ENCODE measurements around the gene GABBR2.

Gene GABBR2

DNA sequence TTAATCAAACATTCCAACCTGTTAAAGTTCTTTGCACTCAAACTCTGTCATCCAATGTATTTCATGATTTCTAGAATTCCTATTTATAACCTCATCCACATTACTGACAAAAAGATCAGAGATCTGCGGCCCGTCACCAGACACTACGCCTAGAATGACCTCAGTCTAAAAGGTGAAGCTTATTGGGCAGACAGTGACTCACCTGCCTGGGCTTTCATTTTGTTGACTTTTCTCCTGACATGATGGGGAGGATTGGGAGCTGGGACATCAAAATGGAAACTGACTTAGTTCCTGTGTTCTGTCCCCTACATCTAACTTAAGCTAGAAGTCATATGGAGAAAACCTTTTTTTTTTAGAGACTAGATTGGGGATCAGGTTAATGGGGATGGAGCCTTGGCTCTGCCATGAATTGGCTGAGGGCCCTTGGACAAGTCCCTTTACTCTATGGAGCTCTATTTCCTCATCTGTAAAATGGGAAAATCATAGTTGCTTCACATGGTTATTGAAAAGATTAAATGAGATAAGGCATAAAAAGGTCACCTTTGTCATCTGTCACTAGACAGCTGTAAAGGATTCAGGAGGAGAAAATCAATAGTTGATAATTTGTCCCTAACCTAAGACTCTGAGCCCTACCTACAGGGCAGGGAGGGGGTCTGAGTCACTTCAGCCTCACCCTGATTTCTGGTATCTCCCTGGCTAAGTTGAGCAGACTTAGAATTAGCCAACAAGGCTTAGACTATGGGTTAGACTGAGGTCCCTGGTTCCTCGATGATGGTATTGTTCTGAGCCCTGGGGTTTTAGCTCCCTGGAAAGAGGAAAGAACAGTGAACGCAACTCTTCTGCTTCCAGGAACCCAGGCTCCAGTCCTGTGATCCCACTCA, 228.5 kb downstream of the GABBR2 start:
- DNase-seq (ENCODE audit: low read depth in 2 of 2): peak in 1 of 2 donors; percentile 65
- TF ChIP-seq, protein P1, sequence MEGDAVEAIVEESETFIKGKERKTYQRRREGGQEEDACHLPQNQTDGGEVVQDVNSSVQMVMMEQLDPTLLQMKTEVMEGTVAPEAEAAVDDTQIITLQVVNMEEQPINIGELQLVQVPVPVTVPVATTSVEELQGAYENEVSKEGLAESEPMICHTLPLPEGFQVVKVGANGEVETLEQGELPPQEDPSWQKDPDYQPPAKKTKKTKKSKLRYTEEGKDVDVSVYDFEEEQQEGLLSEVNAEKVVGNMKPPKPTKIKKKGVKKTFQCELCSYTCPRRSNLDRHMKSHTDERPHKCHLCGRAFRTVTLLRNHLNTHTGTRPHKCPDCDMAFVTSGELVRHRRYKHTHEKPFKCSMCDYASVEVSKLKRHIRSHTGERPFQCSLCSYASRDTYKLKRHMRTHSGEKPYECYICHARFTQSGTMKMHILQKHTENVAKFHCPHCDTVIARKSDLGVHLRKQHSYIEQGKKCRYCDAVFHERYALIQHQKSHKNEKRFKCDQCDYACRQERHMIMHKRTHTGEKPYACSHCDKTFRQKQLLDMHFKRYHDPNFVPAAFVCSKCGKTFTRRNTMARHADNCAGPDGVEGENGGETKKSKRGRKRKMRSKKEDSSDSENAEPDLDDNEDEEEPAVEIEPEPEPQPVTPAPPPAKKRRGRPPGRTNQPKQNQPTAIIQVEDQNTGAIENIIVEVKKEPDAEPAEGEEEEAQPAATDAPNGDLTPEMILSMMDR (IDR thresholded peaks at IDR 0.05; ENCODE audit: low read depth, low read length): no peak
- H3K4me3 ChIP-seq (replicated peaks in 1 of 2; ENCODE audit: low read depth in 2 of 2, low read length in 2 of 2): no peak overlapping the region

DNA sequence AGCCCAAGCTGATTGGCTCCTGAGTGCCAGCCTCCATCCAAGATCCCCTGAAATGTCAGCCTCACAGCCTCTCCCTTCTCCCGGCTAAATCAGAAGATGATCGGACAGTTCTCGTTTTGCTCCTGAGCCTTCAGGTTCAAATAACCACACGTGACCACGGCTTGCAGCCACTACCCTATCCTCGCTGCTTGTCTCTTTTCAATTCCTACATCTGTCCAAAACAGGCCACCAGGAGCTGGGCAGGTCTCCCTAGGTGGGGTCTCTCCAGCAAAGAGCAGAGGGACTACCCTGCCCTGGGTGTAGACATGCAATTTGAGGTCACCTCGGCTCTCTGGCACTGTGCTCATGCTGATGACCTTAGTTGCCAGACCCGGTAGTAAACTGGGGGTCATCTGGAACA, 229.3 kb downstream of the GABBR2 start:
- H3K4me3 ChIP-seq (replicated peaks in 1 of 2; ENCODE audit: low read depth in 2 of 2, low read length in 2 of 2): no peak overlapping the region
- TF ChIP-seq, protein P1 (IDR thresholded peaks at IDR 0.05; ENCODE audit: low read depth, low read length): no peak
- DNase-seq (ENCODE audit: low read depth in 2 of 2): no peak

DNA sequence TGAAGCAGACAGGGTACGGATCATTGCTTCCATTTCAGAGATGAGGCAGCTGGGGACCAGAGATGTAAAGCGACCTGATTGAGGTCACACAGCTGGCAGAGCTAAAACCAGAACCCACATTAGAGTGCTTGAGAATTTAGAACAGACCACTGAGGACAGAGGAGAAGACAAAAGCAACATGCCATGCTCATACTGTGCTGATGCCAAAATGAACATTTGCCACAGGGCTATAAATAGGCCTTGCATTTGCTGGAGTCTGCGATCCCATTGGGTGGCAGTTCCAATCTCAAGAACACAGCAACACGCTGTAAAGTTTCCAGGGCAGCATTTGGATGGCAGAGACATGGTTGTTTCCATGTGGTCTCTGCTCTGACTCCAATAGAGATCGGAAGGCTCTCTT, 230.9 kb downstream of the GABBR2 start:
- no peak for DNase-seq (ENCODE audit: low read depth in 2 of 2)
- H3K4me3 ChIP-seq (replicated peaks in 1 of 2; ENCODE audit: low read depth in 2 of 2, low read length in 2 of 2): no peak overlapping the region
- TF ChIP-seq, protein P1 (IDR thresholded peaks at IDR 0.05; ENCODE audit: low read depth, low read length): no peak

DNA sequence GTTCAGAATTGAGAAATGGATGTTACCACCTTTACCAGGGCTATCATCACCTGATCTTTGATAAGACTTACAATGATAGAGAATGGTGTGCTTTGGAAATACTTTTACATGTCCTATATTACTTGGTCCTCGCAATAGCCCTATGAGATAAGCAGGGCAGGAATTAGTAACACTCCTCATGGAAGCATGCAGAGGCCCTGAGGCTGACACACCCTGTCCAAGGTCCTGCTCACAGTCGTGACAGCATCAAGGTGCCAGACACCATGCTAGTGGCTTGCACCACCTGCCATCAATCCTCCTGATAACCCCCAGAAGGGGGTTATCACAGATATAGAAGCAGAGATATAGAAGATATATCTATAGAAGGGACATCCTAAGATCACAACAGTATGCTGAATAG, 236.5 kb downstream of the GABBR2 start:
- no peak overlapping the region for H3K4me3 ChIP-seq (replicated peaks in 1 of 2; ENCODE audit: low read depth in 2 of 2, low read length in 2 of 2)
- TF ChIP-seq, protein P1 (IDR thresholded peaks at IDR 0.05; ENCODE audit: low read depth, low read length): no peak
- no peak for DNase-seq (ENCODE audit: low read depth in 2 of 2)

DNA sequence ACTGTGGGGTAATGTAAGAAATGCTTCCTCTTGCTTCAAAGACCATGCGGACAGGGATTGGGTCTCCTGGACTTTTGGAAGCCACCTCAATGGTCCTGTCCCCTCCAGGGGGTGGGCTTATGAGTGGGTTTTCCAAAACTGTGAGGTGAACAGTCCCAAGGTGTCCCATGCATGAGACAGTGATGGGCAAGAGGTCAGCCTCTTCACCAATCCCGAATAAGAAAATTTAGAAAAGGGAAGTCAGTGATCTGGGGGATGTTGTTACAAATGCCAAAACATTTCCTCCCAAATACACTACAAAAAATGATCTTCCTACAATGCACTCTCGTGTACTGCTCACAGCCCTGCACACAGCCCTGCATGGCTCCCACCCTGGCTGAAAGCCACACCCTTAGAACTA, 237.6 kb downstream of the GABBR2 start:
- TF ChIP-seq, protein P1 (IDR thresholded peaks at IDR 0.05; ENCODE audit: low read depth, low read length): no peak
- no peak overlapping the region for H3K4me3 ChIP-seq (replicated peaks in 1 of 2; ENCODE audit: low read depth in 2 of 2, low read length in 2 of 2)
- no peak for DNase-seq (ENCODE audit: low read depth in 2 of 2)

DNA sequence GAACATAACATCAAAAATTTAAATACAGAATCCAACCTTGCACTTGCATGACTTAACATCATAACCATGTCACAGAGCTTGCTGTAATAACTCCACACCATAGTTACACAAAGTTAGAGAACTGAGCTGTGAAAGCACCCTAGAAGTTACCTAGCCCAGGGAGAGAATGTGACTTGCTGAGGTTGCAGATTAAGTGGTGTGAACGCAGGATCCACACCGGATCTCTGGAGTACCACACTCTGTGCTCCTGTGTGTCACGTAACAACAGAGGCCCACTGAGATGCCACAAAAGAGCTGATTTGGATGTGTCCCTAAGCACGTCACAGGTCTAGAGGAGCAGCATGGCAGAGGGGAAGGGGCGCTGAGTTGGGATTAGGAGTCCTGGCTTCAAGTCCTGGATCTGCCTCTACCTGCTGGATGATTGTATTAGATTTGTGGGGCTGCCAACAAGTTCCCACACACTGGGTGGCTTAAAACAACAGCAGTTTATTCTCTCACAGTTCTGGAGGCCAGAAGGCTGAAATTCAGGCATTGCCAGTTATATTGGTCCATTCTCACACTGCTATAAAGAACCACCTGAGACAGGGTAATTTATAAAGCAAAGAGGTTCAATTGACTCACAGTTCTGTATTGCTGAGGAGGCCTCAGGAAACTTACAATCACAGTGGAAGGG, 240.0 kb downstream of the GABBR2 start:
- DNase-seq (ENCODE audit: low read depth in 2 of 2): no peak
- H3K4me3 ChIP-seq (replicated peaks in 1 of 2; ENCODE audit: low read depth in 2 of 2, low read length in 2 of 2): no peak overlapping the region
- TF ChIP-seq, protein P1 (IDR thresholded peaks at IDR 0.05; ENCODE audit: low read depth, low read length): no peak
